NCI-H446 (cell line): ENCODE measurements around the gene OR2G6.
"Not testable (repeated sequence)": the region's sequence is repeated elsewhere in the genome, so short reads cannot be mapped to it uniquely, and the experiment has no call there.

ENCODE experiments used
- DNase-seq, 2 experiments: peaks; one replicate each; lab custom pipeline; 2025; lab: John Stamatoyannopoulos, UW

OR2G6 gene

GRCh38 chr1:248574657-248575056 is 66.8 kb downstream of the OR2G6 start, which contains the start of gene OR2T34:
Gene OR2T34, minus strand, starts transcription at chr1:248574757. Its CDS starts 0 bp downstream, at chr1:248574757.
- not testable (repeated sequence) for DNase-seq

GRCh38 chr1:248576260-248576980 is 68.5 kb downstream of the OR2G6 start:
- DNase-seq = no peak
